PC-3 (cell line): Measurements from ENCODE around the gene ATP13A3.

Experiments
- CTCF ChIP-seq: fragments of 300-600 bp; sonication (generic); conservative IDR thresholded peaks from 2 replicates; pipeline ENCODE4 v1.5.1; 2017; ENCODE audit warnings: antibody characterized with exemption, low read depth, mild to moderate bottlenecking, low read length
- EZH2 ChIP-seq: fragments of 300-600 bp; sonication (generic); IDR thresholded peaks from one replicate; pipeline ENCODE4 v1.6.1; 2017; ENCODE audit warnings: antibody characterized with exemption, mild to moderate bottlenecking, low read length; ENCODE audit not compliant: unreplicated experiment
- EZH2phosphoT487 ChIP-seq: fragments of 300-600 bp; sonication (generic); IDR thresholded peaks from 2 replicates; pipeline ENCODE4 v1.6.1; 2018; ENCODE audit warnings: mild to moderate bottlenecking, antibody characterized with exemption, low read length, borderline replicate concordance

GRCh38 chr3:194368918-194369317 lies 117.9 kb downstream of the ATP13A3 start:
- TF ChIP-seq CTCF (no peak), EZH2 (no peak), EZH2phosphoT487 (no peak)
